ENCODE data around the gene TOX2.

DNA sequence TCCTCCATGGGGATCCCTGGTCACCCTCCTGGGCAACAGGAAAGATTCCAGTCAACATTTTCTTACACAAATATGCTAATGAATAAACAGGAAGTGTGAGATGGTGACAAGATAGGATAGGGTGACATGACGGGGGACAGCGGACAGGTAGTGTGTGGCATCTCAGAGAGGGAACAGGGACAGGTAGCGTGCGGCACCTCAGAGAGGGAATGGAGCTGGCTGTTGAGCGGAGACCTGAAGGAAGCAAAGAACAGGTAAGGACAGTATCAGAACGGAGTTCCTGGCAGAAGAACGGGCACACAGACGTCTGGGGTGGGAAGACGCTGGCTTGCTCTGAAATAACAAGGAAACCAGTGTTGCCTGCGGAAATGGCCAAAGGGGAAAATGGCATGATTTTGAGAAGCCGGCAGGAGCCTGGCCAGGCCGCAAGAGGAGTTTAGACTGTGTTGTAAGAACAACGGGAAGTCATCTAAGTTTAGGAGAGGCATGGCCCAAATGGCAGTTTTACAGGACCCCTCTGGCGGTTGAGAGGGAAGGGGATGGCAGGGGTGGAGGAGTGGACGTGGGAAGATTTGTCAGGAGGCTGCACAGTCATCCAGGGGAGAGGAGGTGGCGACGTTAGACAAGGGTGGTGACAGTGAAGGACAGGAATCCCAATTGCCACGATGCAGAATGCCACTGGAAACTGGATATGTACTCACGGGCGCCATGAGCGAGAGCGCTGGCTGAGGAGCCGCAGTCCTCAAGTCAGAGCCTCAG, 160.7 kb downstream of the TOX2 start:
- TF ChIP-seq, protein P1, sequence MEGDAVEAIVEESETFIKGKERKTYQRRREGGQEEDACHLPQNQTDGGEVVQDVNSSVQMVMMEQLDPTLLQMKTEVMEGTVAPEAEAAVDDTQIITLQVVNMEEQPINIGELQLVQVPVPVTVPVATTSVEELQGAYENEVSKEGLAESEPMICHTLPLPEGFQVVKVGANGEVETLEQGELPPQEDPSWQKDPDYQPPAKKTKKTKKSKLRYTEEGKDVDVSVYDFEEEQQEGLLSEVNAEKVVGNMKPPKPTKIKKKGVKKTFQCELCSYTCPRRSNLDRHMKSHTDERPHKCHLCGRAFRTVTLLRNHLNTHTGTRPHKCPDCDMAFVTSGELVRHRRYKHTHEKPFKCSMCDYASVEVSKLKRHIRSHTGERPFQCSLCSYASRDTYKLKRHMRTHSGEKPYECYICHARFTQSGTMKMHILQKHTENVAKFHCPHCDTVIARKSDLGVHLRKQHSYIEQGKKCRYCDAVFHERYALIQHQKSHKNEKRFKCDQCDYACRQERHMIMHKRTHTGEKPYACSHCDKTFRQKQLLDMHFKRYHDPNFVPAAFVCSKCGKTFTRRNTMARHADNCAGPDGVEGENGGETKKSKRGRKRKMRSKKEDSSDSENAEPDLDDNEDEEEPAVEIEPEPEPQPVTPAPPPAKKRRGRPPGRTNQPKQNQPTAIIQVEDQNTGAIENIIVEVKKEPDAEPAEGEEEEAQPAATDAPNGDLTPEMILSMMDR (conservative IDR thresholded peaks at IDR 0.05; ENCODE audit: low read depth, low read length): no peak
- no peak for TF ChIP-seq CEBPB (IDR thresholded peaks at IDR 0.05; ENCODE audit: low read depth, low read length)

Data from IMR-90 (cell line).